Measurements from ENCODE around the gene COPS3.

Gene COPS3

DNA sequence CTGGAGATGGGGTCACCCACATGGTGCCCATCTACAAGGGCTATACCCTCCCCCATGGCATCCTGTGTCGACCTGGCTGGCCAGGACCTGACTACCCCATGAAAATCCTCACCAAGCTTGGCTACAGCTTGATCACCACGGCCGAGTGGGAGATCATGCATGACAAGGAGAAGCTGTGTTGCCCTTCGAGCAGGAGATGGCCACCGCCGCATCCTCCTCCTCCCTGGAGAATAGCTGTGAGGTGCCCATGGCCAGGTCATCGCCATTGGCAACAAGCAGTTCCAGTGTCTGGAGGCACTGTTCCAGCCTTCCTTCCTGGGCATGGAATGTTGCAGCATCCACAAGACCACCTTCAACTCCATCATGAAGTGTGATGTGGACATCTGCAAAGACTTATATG, 38.8 kb downstream of the COPS3 start:
- FAIRE-seq (no peak), DNase-seq (ENCODE audit: insufficient read length, low spot score) (no peak)
- no peak for TF ChIP-seq POLR2A (IDR thresholded peaks at IDR 0.05; ENCODE audit: low read depth, low read length)

DNA sequence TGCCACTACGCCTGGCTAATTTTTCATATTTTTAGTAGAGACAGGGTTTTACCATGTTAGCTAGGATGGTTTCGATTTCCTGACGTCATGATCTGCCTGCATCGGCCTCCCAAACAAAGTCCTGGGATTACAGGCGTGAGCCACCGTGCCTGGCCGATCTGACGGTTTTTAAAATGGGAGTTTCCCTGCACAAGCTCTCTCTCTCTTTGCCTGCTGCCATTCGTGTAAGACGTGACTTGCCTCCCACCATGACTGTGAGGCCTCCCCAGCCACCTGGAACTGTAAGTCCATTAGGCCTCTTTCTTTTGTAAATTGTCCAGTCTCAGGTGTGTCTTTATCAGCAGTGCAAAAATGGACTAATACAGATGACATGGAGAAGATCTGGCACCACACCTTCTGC, 39.4 kb downstream of the COPS3 start:
- FAIRE-seq (no peak), DNase-seq (ENCODE audit: insufficient read length, low spot score) (no peak)
- no peak for TF ChIP-seq POLR2A (IDR thresholded peaks at IDR 0.05; ENCODE audit: low read depth, low read length)

DNA sequence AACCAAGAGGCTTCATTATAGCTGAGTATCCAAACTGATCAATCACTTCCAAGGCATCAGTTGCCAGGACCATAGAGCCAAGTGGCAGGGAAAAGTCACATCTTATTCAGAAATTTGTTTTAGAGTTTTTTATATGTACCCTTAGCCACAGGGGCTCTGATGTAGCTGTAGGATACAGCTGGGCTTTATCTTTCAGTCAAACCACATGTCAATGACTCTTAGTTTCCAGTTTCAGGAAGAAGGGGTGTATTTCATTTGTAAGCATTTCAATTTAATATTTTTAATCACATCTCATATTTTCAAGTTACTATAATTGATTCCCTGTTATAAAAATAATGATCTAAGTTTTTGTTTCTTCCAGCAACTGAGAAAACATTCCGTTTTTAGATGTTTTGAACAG, 41.2 kb downstream of the COPS3 start:
- no peak for DNase-seq (ENCODE audit: insufficient read length, low spot score)
- FAIRE-seq: no peak
- no peak for TF ChIP-seq POLR2A (IDR thresholded peaks at IDR 0.05; ENCODE audit: low read depth, low read length)

GRCh38 chr17:17237026-17237799, 43.8 kb downstream of the COPS3 start, which contains the start of gene FLCN:
FLCN (minus strand) TSS chr17:17237168; CDS start chr17:17228137, 9,031 bp downstream.
- FAIRE-seq (no peak), DNase-seq (ENCODE audit: insufficient read length, low spot score) (peak; percentile 92)
- peak; percentile 91 for TF ChIP-seq POLR2A (IDR thresholded peaks at IDR 0.05; ENCODE audit: low read depth, low read length)

DNA sequence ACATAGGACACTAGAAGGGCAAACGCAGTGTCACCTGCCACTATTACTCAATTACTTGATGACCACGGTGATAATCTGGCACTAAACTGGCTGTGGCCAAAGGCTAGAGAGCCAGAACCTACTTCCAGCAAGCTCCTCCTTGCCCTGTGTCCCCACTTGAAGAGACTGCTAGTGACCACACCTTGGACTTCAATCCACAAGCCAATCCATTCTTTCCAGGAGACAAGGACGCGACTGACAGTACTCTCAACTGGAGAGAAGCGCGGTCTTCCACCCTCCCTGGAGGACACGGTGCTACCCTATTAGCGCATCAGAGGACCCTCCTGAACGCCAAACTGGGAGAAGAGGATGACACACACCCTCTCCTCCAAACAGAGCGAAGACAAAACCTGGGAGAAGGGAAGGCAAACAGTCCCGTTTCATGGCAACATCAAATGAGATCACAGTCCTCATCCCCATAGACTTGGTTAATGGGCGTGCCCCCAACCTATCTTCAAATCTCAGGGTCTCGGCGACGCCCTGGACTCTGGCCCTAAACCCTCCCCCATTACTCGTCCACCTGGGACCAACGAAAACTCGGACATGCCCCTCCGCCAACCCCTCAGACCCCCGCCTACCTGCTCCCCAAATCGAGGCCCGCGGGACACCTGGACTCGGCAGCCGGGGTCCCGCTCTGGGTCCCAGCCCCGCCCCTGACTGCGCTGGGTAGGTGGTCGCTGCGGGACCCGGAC, 44.6 kb downstream of the COPS3 start:
- DNase-seq (ENCODE audit: insufficient read length, low spot score) (no peak), FAIRE-seq (no peak)
- TF ChIP-seq POLR2A (IDR thresholded peaks at IDR 0.05; ENCODE audit: low read depth, low read length): no peak

DNA sequence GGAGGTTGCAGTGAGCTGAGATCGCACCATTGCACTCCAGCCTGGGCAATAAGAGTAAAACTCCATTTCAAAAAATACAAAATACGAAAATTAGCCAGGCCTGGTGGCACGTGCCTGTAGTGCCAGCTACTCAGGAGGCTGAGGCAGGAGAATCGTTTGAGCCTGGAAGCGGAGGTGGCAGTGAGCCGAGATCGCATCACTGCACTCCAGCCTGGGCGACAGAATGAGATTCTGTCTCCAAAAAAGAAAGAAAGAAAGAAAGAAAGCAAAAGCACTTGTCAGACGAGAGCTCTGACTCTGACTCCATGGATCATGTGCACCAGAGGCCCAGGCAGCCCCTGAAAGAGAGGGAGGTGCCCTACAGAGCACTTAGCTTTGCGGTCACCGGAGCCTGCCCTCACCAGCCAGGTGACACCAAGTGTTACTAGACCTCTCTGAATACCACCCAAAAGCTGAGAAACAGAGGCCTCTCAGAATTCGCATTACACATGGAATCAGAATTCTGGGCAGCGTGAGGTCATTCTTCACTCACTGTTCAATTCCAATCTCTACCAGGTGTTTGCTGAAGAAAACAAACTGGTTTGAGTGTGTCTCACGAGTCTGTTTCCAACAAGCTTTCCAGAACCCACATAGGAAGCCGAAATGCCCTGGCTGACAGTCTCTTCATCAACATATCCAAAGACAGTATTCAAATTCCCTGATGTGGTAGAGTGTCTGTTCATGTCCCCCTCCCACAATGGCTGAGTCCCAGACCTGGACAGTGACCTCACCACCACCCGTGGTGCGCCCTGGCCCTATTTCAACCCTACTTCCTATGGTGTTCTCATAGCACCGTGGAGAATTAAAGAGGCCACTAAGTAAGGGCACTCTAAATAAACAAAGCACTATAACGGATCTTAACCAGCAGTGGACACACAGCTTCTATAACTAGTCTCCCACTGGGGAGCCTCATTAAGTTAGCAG, 45.6 kb downstream of the COPS3 start:
- DNase-seq (ENCODE audit: insufficient read length, low spot score) (peak; percentile 63), FAIRE-seq (no peak)
- no peak for TF ChIP-seq POLR2A (IDR thresholded peaks at IDR 0.05; ENCODE audit: low read depth, low read length)

- FAIRE-seq (no peak), DNase-seq (ENCODE audit: insufficient read length, low spot score) (no peak)
- TF ChIP-seq POLR2A (IDR thresholded peaks at IDR 0.05; ENCODE audit: low read depth, low read length): no peak
Measured at GRCh38 chr17:17232303-17232621, 48.8 kb downstream of the COPS3 start.

- FAIRE-seq: no peak
- no peak for DNase-seq (ENCODE audit: insufficient read length, low spot score)
- no peak for TF ChIP-seq POLR2A (IDR thresholded peaks at IDR 0.05; ENCODE audit: low read depth, low read length)
Measured at GRCh38 chr17:17231621-17232302, 49.3 kb downstream of the COPS3 start.

GRCh38 chr17:17229416-17230384, 51.3 kb downstream of the COPS3 start:
- no peak for FAIRE-seq
- TF ChIP-seq POLR2A (IDR thresholded peaks at IDR 0.05; ENCODE audit: low read depth, low read length): no peak
- DNase-seq (ENCODE audit: insufficient read length, low spot score): no peak

GRCh38 chr17:17228521-17229279, 52.3 kb downstream of the COPS3 start:
- TF ChIP-seq POLR2A (IDR thresholded peaks at IDR 0.05; ENCODE audit: low read depth, low read length): peak; percentile 7; the same call in 1 of the 2 replicates
- FAIRE-seq (no peak), DNase-seq (ENCODE audit: insufficient read length, low spot score) (no peak)

DNA sequence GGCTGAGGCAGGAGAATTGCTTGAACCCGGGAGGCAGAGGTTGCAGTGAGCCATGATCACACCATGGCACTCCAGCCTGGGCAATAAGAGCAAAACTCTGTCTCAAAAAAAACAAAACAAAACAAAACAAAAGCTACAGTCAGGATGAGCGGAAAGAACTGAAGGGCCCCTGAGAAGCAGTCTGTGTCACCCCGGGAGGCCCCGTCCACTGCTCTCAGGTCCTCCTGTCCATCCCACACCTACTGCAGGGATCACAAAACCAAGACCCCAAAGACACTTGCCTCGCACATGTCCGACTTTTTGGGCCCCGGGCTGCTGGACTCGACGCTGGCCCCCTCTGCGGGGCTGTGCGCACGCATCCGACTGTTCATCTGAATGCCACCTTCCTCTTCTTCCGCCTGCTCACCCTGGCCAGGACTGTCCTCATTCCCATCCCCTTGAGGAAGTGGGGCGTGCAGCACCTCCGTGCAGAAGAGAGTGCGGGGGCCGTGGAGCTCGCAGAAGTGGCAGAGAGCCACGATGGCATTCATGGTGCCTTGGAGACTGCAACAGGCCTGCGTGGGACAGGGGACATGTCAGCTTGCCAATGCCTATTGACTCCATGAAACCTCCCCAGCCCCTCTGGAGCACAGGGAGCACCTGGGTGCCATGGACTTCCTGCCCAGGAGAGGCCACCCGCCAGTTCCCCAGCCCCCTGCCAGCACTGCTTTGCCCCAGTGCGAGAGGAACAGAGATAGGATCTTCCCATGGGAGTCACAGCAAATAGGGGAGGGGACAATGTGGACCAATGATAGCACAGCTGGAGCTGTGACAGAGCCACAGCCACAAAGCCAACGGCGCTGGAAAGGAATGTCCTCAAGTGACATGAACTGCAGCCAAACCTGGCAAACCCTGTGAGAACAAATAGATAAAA, 53.2 kb downstream of the COPS3 start:
- DNase-seq (ENCODE audit: insufficient read length, low spot score) (no peak), FAIRE-seq (no peak)
- no peak for TF ChIP-seq POLR2A (IDR thresholded peaks at IDR 0.05; ENCODE audit: low read depth, low read length)

All from H54 (cell line).